HepG2 (cell line): ENCODE data around the gene OR2F2. TPM values are rescaled to one million over a fixed set of nuclear protein-coding genes. Genes with fewer than 3 reads are reported as not detected.

Experiments used
- ARID2 ChIP-seq: sonication (generic); formaldehyde crosslinking; IDR thresholded peaks from 2 replicates; pipeline ENCODE4 v1.8.1; 2022; ENCODE audit warnings: mild to moderate bottlenecking, missing genetic modification reagents, borderline replicate concordance
- CC2D1A ChIP-seq: sonication (generic); formaldehyde crosslinking; IDR thresholded peaks from 2 replicates; pipeline ENCODE4 v1.8.1; 2023; ENCODE audit warnings: mild to moderate bottlenecking, missing genetic modification reagents
- FOXO4 ChIP-seq: sonication (generic); formaldehyde crosslinking; conservative IDR thresholded peaks from 2 replicates; pipeline ENCODE4 v1.8.1; 2023; ENCODE audit warnings: missing genetic modification reagents
- HHEX ChIP-seq: IDR thresholded peaks from 2 replicates; pipeline ENCODE4 v1.6.1; 2016; ENCODE audit warnings: control low read depth
- HNRNPH1 ChIP-seq: fragments of 200-400 bp; formaldehyde crosslinking; optimal IDR thresholded peaks from 2 replicates; pipeline ENCODE3; 2017; ENCODE audit warnings: mild to moderate bottlenecking, low read depth, low read length
- MAF1 ChIP-seq: sonication (generic); formaldehyde crosslinking; IDR thresholded peaks from 2 replicates; pipeline ENCODE4 v1.5.0; 2020; ENCODE audit warnings: missing genetic modification reagents, borderline replicate concordance
- MTA1 ChIP-seq: sonication (generic); formaldehyde crosslinking; IDR thresholded peaks from 2 replicates; pipeline ENCODE4 v1.4.0; 2020; ENCODE audit warnings: missing genetic modification reagents, mild to moderate bottlenecking, borderline replicate concordance
- NFIB ChIP-seq: sonication (generic); formaldehyde crosslinking; IDR thresholded peaks from 2 replicates; pipeline ENCODE4 v1.9.0; 2021; ENCODE audit warnings: missing genetic modification reagents, mild to moderate bottlenecking, borderline replicate concordance
- PHF21A ChIP-seq: sonication (generic); formaldehyde crosslinking; IDR thresholded peaks from 2 replicates; pipeline ENCODE4 v1.5.0; 2020; ENCODE audit warnings: mild to moderate bottlenecking, missing genetic modification reagents
- RBM22 ChIP-seq: fragments of 200-400 bp; formaldehyde crosslinking; optimal IDR thresholded peaks from 2 replicates; pipeline ENCODE3; 2017; ENCODE audit warnings: mild to moderate bottlenecking, low read length, moderate library complexity
- SALL2 ChIP-seq: sonication (generic); formaldehyde crosslinking; IDR thresholded peaks from 2 replicates; pipeline ENCODE4 v1.8.1; 2023; ENCODE audit warnings: mild to moderate bottlenecking, missing genetic modification reagents, inconsistent platforms
- SP1 ChIP-seq, 2 experiments: fragments of 450-650 bp in 1 of 2; sonication (generic) in 1 of 2; formaldehyde crosslinking in 1 of 2; IDR thresholded peaks; 2 replicates each; pipeline versions ENCODE4 v1.4.0 to v1.6.1; 2016 to 2020; ENCODE audit warnings: missing genetic modification reagents in 1 of 2
- TARDBP ChIP-seq: sonication (generic); formaldehyde crosslinking; IDR thresholded peaks from 2 replicates; pipeline ENCODE4 v1.8.0; 2022; ENCODE audit warnings: mild to moderate bottlenecking, missing genetic modification reagents
- TEAD3 ChIP-seq: optimal IDR thresholded peaks from 2 replicates; pipeline ENCODE3; 2016; ENCODE audit warnings: borderline replicate concordance
- TGIF2 ChIP-seq: IDR thresholded peaks from 2 replicates; pipeline ENCODE4 v1.6.1; 2016; ENCODE audit warnings: control low read depth, missing compliant biosample characterization
- U2AF2 ChIP-seq: fragments of 200-400 bp; formaldehyde crosslinking; IDR thresholded peaks from 2 replicates; pipeline ENCODE4 v1.6.1; 2017; ENCODE audit warnings: low read depth, mild to moderate bottlenecking, low read length
- ZNF282 ChIP-seq: fragments of 450-650 bp; IDR thresholded peaks from 2 replicates; pipeline ENCODE4 v1.6.1; 2018; ENCODE audit not compliant: partially characterized antibody
- ZNF512 ChIP-seq: sonication (generic); formaldehyde crosslinking; IDR thresholded peaks from 2 replicates; pipeline ENCODE4 v1.4.0; 2020; ENCODE audit warnings: mild to moderate bottlenecking, missing genetic modification reagents
- ZNF513 ChIP-seq: sonication (generic); formaldehyde crosslinking; conservative IDR thresholded peaks from 2 replicates; pipeline ENCODE4 v1.5.0; 2020; ENCODE audit warnings: missing genetic modification reagents
- ZNF558 ChIP-seq: sonication (generic); formaldehyde crosslinking; IDR thresholded peaks from 2 replicates; pipeline ENCODE4 v1.9.0; 2022; ENCODE audit warnings: mild to moderate bottlenecking, missing genetic modification reagents, borderline replicate concordance
- ZNF563 ChIP-seq: sonication (generic); formaldehyde crosslinking; IDR thresholded peaks from 2 replicates; pipeline ENCODE4 v1.8.0; 2022; ENCODE audit warnings: mild to moderate bottlenecking, moderate library complexity, missing genetic modification reagents
- ZNF720 ChIP-seq: sonication (generic); formaldehyde crosslinking; IDR thresholded peaks from 2 replicates; pipeline ENCODE4 v1.4.0; 2020; ENCODE audit warnings: missing genetic modification reagents
- ZNF724P ChIP-seq: sonication (generic); formaldehyde crosslinking; IDR thresholded peaks from 2 replicates; pipeline ENCODE4 v1.8.0; 2022; ENCODE audit warnings: missing genetic modification reagents, borderline replicate concordance
- ZNF773 ChIP-seq: sonication (generic); formaldehyde crosslinking; IDR thresholded peaks from 2 replicates; pipeline ENCODE4 v1.4.0; 2020; ENCODE audit warnings: missing genetic modification reagents, borderline replicate concordance
- polyA plus RNA-seq, 8 experiments: library from polyadenylated mRNA; depleted of rRNA in 3 of 8; stranded (reverse) in 7 of 8; unstranded in 1 of 8; fragments of >200 nt; fragmentation: Illumina TruSeq in 4 of 8; extraction: Trizol in 4 of 8; gene quantifications; 2 replicates each; pipeline versions ENCODE4 v1.2.1 to v1.2.3, GENCODE V29; 2011 to 2016; ENCODE audit warnings: low read depth in 4 of 8, missing spikeins in 1 of 8, mixed read lengths in 1 of 8; ENCODE audit not compliant: insufficient read depth in 1 of 8
- total RNA-seq, 5 experiments: library from RNA; depleted of rRNA; stranded (reverse); fragments of >200 nt; fragmentation: Illumina TruSeq; extraction: Trizol; gene quantifications; 2 replicates each; pipeline ENCODE4 v1.2.3, GENCODE V29; 2016; ENCODE audit warnings: low read depth in 1 of 5
- TF ChIP-seq, protein P1 (sequence below): sonication (generic); formaldehyde crosslinking; IDR thresholded peaks from 2 replicates; pipeline ENCODE4 v1.8.1; 2023; ENCODE audit warnings: mild to moderate bottlenecking, missing genetic modification reagents
- TF ChIP-seq, protein P2 (sequence below): sonication (generic); formaldehyde crosslinking; IDR thresholded peaks from 2 replicates; pipeline ENCODE4 v1.5.0; 2020; ENCODE audit warnings: mild to moderate bottlenecking, missing genetic modification reagents

Gene OR2F2
- total and polyA plus RNA-seq, 2 of the 13 experiments (the other 11 are each of a cell fraction or from before 2014, with no cell fraction given): 0.13 TPM; not detected in 1

DNA sequence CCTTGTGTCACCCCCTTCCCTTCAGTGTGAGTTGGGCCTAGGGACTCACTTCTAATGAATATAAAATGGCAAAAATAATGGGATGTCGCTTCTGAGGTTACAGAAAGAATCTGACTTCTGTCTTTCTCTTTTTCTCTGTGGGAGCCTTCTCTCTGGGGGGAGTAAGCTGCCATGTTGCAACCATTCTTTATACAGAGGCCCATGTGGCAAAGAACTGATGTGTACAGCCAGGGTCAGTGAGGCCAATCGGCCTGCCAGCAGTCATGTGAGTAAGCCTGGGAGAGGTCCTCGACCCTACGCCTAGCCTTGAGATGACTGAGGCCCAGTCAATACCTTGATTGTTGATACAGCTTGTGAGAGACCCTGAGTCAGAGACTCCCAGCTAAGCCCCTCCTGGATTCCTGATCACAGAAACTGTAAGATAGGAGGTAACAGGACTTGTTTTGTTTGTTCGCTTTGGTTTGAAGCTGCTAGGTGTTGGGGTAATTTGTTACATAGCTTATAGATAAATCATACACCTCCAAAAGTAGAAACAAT lies 34.7 kb upstream of the OR2F2 start (continued):
- TF ChIP-seq, protein P1, sequence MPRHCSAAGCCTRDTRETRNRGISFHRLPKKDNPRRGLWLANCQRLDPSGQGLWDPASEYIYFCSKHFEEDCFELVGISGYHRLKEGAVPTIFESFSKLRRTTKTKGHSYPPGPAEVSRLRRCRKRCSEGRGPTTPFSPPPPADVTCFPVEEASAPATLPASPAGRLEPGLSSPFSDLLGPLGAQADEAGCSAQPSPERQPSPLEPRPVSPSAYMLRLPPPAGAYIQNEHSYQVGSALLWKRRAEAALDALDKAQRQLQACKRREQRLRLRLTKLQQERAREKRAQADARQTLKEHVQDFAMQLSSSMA (CRISPR knock-in tag): no peak
- TF ChIP-seq TARDBP (CRISPR knock-in tag) (no peak), ZNF724P (CRISPR knock-in tag) (no peak), MAF1 (CRISPR knock-in tag) (no peak), RBM22 (no peak), TGIF2 (CRISPR knock-in tag) (no peak), ZNF720 (CRISPR knock-in tag) (no peak), ZNF282 (no peak), ZNF513 (CRISPR knock-in tag) (no peak), PHF21A (CRISPR knock-in tag) (peak; percentile 79; the same call in 1 of the 2 replicates), ZNF558 (no peak), FOXO4 (CRISPR knock-in tag) (no peak), ZNF773 (CRISPR knock-in tag) (no peak), ARID2 (CRISPR knock-in tag) (no peak), TEAD3 (CRISPR knock-in tag) (peak; percentile 89), HHEX (CRISPR knock-in tag) (peak; percentile 58; the same call in 1 of the 2 replicates), ZNF563 (CRISPR knock-in tag) (no peak), ZNF512 (no peak), U2AF2 (no peak), MTA1 (CRISPR knock-in tag) (peak; percentile 78; the same call in 1 of the 2 replicates), HNRNPH1 (no peak), SP1 (IDR thresholded peaks at IDR 0.05) (no peak), SP1 (CRISPR knock-in tag; IDR thresholded peaks at IDR 0.05) (peak; percentile 34; the same call in 1 of the 2 replicates), CC2D1A (no peak), NFIB (CRISPR knock-in tag) (no peak), SALL2 (no peak)
- TF ChIP-seq, protein P2, sequence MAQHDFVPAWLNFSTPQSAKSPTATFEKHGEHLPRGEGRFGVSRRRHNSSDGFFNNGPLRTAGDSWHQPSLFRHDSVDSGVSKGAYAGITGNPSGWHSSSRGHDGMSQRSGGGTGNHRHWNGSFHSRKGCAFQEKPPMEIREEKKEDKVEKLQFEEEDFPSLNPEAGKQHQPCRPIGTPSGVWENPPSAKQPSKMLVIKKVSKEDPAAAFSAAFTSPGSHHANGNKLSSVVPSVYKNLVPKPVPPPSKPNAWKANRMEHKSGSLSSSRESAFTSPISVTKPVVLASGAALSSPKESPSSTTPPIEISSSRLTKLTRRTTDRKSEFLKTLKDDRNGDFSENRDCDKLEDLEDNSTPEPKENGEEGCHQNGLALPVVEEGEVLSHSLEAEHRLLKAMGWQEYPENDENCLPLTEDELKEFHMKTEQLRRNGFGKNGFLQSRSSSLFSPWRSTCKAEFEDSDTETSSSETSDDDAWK (CRISPR knock-in tag): no peak
